Measurements from ENCODE around the gene LRP2BP. TPM values are rescaled to one million over a fixed set of nuclear protein-coding genes. Genes with fewer than 3 reads are reported as not detected.

LRP2BP gene
- total and polyA plus RNA-seq, 2 of the 13 experiments (the other 11 are each of a cell fraction or from before 2014, with no cell fraction given) = 0.22 to 0.29 TPM

DNA sequence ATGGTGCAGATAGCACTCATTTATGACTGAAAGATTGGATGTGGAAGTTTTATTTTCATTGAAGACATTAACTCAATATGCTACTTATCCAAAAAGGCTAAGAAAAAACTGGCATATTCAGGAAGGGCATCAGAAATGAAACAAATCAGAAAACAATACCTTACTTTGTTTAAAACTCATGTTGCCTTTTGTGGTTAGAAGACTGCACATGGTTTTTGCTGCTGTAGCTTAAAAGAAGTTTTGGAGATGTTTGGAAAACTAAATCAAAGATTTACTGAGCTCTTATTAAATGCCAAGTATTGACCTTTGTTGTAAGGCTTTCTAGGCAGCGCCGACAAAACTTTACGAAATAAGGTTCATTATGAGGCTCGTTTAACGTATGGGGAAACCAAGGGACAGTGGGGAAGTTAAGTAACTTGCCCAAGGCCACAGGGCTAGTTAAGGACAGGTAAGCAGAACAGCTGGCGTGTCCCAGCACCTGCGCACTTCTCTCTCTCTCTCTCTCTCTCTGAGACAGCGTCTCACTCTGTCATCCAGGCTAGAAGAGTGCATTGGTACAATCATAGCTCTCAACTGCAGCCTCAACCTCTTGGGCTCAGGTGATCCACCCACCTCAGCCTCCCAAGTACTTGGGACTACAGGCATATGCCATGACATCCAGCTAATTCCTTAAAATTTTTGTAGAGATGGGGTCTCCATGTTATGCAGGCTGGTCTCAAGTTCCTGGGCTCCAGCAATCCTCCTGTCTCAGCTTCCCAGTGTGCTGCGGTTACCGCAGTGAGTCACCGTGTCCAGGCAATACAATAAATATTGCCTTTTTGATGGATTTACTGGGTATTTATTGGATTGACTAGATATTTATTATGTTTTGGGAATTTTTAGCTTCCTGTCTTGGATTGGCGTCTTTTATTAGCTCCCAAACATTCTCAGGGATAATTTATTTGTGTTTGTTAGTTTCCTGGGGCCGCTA, 16.1 kb downstream of the LRP2BP start:
- TF ChIP-seq ZBTB38 (CRISPR knock-in tag; IDR thresholded peaks at IDR 0.05) = no peak
- TF ChIP-seq ZNF232 (CRISPR knock-in tag; IDR thresholded peaks at IDR 0.05; ENCODE audit: borderline replicate concordance) = no peak
- no peak for TF ChIP-seq ARNTL (CRISPR knock-in tag; IDR thresholded peaks at IDR 0.05)
- TF ChIP-seq, protein P1, sequence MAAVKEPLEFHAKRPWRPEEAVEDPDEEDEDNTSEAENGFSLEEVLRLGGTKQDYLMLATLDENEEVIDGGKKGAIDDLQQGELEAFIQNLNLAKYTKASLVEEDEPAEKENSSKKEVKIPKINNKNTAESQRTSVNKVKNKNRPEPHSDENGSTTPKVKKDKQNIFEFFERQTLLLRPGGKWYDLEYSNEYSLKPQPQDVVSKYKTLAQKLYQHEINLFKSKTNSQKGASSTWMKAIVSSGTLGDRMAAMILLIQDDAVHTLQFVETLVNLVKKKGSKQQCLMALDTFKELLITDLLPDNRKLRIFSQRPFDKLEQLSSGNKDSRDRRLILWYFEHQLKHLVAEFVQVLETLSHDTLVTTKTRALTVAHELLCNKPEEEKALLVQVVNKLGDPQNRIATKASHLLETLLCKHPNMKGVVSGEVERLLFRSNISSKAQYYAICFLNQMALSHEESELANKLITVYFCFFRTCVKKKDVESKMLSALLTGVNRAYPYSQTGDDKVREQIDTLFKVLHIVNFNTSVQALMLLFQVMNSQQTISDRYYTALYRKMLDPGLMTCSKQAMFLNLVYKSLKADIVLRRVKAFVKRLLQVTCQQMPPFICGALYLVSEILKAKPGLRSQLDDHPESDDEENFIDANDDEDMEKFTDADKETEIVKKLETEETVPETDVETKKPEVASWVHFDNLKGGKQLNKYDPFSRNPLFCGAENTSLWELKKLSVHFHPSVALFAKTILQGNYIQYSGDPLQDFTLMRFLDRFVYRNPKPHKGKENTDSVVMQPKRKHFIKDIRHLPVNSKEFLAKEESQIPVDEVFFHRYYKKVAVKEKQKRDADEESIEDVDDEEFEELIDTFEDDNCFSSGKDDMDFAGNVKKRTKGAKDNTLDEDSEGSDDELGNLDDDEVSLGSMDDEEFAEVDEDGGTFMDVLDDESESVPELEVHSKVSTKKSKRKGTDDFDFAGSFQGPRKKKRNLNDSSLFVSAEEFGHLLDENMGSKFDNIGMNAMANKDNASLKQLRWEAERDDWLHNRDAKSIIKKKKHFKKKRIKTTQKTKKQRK (IDR thresholded peaks at IDR 0.05; ENCODE audit: low read length) = no peak
- TF ChIP-seq, protein P2, sequence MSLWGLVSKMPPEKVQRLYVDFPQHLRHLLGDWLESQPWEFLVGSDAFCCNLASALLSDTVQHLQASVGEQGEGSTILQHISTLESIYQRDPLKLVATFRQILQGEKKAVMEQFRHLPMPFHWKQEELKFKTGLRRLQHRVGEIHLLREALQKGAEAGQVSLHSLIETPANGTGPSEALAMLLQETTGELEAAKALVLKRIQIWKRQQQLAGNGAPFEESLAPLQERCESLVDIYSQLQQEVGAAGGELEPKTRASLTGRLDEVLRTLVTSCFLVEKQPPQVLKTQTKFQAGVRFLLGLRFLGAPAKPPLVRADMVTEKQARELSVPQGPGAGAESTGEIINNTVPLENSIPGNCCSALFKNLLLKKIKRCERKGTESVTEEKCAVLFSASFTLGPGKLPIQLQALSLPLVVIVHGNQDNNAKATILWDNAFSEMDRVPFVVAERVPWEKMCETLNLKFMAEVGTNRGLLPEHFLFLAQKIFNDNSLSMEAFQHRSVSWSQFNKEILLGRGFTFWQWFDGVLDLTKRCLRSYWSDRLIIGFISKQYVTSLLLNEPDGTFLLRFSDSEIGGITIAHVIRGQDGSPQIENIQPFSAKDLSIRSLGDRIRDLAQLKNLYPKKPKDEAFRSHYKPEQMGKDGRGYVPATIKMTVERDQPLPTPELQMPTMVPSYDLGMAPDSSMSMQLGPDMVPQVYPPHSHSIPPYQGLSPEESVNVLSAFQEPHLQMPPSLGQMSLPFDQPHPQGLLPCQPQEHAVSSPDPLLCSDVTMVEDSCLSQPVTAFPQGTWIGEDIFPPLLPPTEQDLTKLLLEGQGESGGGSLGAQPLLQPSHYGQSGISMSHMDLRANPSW (CRISPR knock-in tag; IDR thresholded peaks at IDR 0.05; ENCODE audit: borderline replicate concordance) = no peak
- TF ChIP-seq NR3C1 (CRISPR knock-in tag; IDR thresholded peaks at IDR 0.05) = no peak
- TF ChIP-seq ZNF34 (CRISPR knock-in tag; IDR thresholded peaks at IDR 0.05; ENCODE audit: borderline replicate concordance) = no peak
- TF ChIP-seq ZNF879 (CRISPR knock-in tag; IDR thresholded peaks at IDR 0.05) = no peak
- no peak for TF ChIP-seq TBL1XR1 (IDR thresholded peaks at IDR 0.05; ENCODE audit: borderline replicate concordance, low read length, partially characterized antibody)
- TF ChIP-seq ZNF614 (CRISPR knock-in tag; IDR thresholded peaks at IDR 0.05; ENCODE audit: borderline replicate concordance) = no peak
- TF ChIP-seq ZNF354B (CRISPR knock-in tag; IDR thresholded peaks at IDR 0.05) = no peak
- no peak overlapping the region for H3K4me3 ChIP-seq (replicated peaks in 1 of 3; ENCODE audit: insufficient read depth in 1 of 3, low read depth in 2 of 3, low read length in 3 of 3)
- no TSS peak for BruUV-seq (replicated peaks)
- peaks cover 0 to 2% of the 10 kb centered on the region in 2 experiments; a peak in 1 of 5 replicates for H3K36me3 ChIP-seq (replicated peaks in 1 of 2; ENCODE audit: control insufficient read depth in 1 of 2, insufficient read depth in 2 of 2, low read length in 2 of 2)
- no peaks in the 10 kb centered on the region for H3K27me3 ChIP-seq (ENCODE audit: control insufficient read depth in 1 of 2, insufficient read depth in 2 of 2, low read length in 2 of 2)
- no peaks in the 10 kb centered on the region for H4K20me1 ChIP-seq (ENCODE audit: insufficient read depth, low read length)
- DNase-seq (ENCODE audit: low spot score) = no peak
- no peaks in the 10 kb centered on the region for H3K79me2 ChIP-seq (ENCODE audit: insufficient read depth, low read length)
- ChIA-PET CTCF (ENCODE audit: low intra/inter-chr PET ratio, low total read pairs) (no interaction called here), POLR2A (interaction anchor here (0.6 to 2.0 kb wide), 2 partner anchors 17 to 1031 kb away, joined by 5 read pairs; partner anchors contain the start of gene ANKRD37)
- no peak for FAIRE-seq
- peak overlapping the region; percentile 7 for H3K27ac ChIP-seq (ENCODE audit: extremely low read length, insufficient read depth, low read length)
- no peak overlapping the region for H3K4me2 ChIP-seq (ENCODE audit: low read depth, low read length)
- H2AFZ ChIP-seq (ENCODE audit: low read length) = no peak overlapping the region
- in situ Hi-C loops (cut with HindIII; ENCODE audit: extremely low pct_ligation_motif_present, low pct_unique_long_range_greater_than_20kb) (no loop called here), intact Hi-C loops (cut with micrococcal nuclease; ENCODE audit: unreplicated experiment) (no loop called here)
- H3K9ac ChIP-seq (ENCODE audit: insufficient read depth, low read depth, low read length) = no peak overlapping the region
- H3K9me3 ChIP-seq (ENCODE audit: low read length) = no peaks in the 10 kb centered on the region
- H3K4me1 ChIP-seq (ENCODE audit: insufficient read depth, low read length) = peaks cover 51% of the 10 kb centered on the region
- no peak; the same call in 2 of the 3 replicates for ATAC-seq
- WGBS (ENCODE audit: low lambda C conversion rate) = 96% methylated on average over 13 of the region's 13 CpGs

All from HepG2 (cell line).